GM12878 (cell line): ENCODE results near the gene RAB8A. TPM values are rescaled to one million over a fixed set of nuclear protein-coding genes. Genes with fewer than 3 reads are reported as not detected.

ENCODE experiments used
- ATAC-seq: fragments of 200-7000 bp; cut with Tn5 transposase; 3 replicates; pipeline ENCODE4 v1.9.1; 2020; ENCODE audit warnings: mild to moderate bottlenecking, moderate library complexity
- BruUV-seq: library from RNA; stranded (reverse); fragments of 400-500 nt; replicated peaks from 2 replicates; lab custom pipeline; 2021; lab: Mats Ljungman, UMichigan
- CTCF ChIA-PET: fragments of 300-600 bp; sonication (Branson Sonifier 250); formaldehyde crosslinking; extraction: SDS; loops from one replicate; lab custom pipeline; 2021; ENCODE audit warnings: inconsistent platforms; lab: Yijun Ruan, JAX
- POLR2A ChIA-PET: fragments of 350-600 bp; formaldehyde crosslinking; extraction: SDS; loops from one replicate; lab custom pipeline; 2021; ENCODE audit warnings: inconsistent platforms; lab: Charles Lee
- RAD21 ChIA-PET: fragments of 300-600 bp; sonication (Branson Sonifier 250); formaldehyde crosslinking; loops from one replicate; lab custom pipeline; 2023; ENCODE audit warnings: antibody characterized with exemption; ENCODE audit not compliant: unreplicated experiment; lab: Charles Lee
- SMC1A ChIA-PET: fragments of 300-600 bp; sonication (Branson Sonifier 250); formaldehyde crosslinking; loops from one replicate; lab custom pipeline; 2023; ENCODE audit not compliant: unreplicated experiment, uncharacterized antibody; lab: Charles Lee
- DNase-seq: peaks from one replicate; pipeline ENCODE4 v3.0.0-alpha.2; 2011; ENCODE audit warnings: low read depth, low spot score
- FAIRE-seq: peaks from 3 replicates; lab custom pipeline; 2011; peaks lifted over from hg19 to GRCh38; lab: Jason Lieb, UNC
- H2AFZ ChIP-seq: 2 replicates; pipeline ENCODE4 v1.6.0; 2011; ENCODE audit warnings: low read depth, low read length, control low read depth; ENCODE audit not compliant: control insufficient read depth
- H3K27ac ChIP-seq: 2 replicates; pipeline ENCODE4 v1.5.1; 2011; ENCODE audit warnings: control low read depth; ENCODE audit not compliant: control insufficient read depth, insufficient read depth
- H3K27me3 ChIP-seq, 2 experiments: replicated peaks in 1 of 2; 2 replicates each; pipeline versions ENCODE4 v1.6.0 to v1.6.1; 2011; ENCODE audit warnings: low read length in 1 of 2; ENCODE audit not compliant: control insufficient read depth in 2 of 2, insufficient read depth in 2 of 2
- H3K36me3 ChIP-seq, 2 experiments: 2 replicates each; pipeline ENCODE4 v1.5.1; 2011; ENCODE audit warnings: low read length in 1 of 2; ENCODE audit not compliant: control insufficient read depth in 2 of 2, insufficient read depth in 2 of 2
- H3K4me1 ChIP-seq: 2 replicates; pipeline ENCODE4 v1.6.1; 2011; ENCODE audit warnings: mild to moderate bottlenecking, low read length, moderate library complexity, mixed read lengths; ENCODE audit not compliant: control insufficient read depth, insufficient read depth
- H3K4me2 ChIP-seq: 2 replicates; pipeline ENCODE4 v1.6.0; 2011; ENCODE audit warnings: control low read depth; ENCODE audit not compliant: control insufficient read depth, insufficient read depth
- H3K4me3 ChIP-seq: fragments of 200-600 bp; sonication (generic); 2 replicates; pipeline ENCODE4 v1.5.1; 2016
- H3K79me2 ChIP-seq: 2 replicates; pipeline ENCODE4 v1.6.0; 2011; ENCODE audit warnings: low read length; ENCODE audit not compliant: control insufficient read depth, insufficient read depth
- H3K9ac ChIP-seq: 2 replicates; pipeline ENCODE4 v1.8.0; 2011; ENCODE audit warnings: low read length, control low read depth, mixed read lengths; ENCODE audit not compliant: control insufficient read depth, insufficient read depth
- H3K9me3 ChIP-seq: replicated peaks from 3 replicates; pipeline ENCODE4 v1.5.1; 2011; ENCODE audit warnings: mild to moderate bottlenecking, low read length; ENCODE audit not compliant: control insufficient read depth, insufficient read depth
- H4K20me1 ChIP-seq: 2 replicates; pipeline ENCODE4 v1.6.0; 2011; ENCODE audit not compliant: control insufficient read depth, insufficient read depth
- CBX5 ChIP-seq: sonication (generic); IDR thresholded peaks from 2 replicates; pipeline ENCODE4 v1.6.1; 2016; ENCODE audit warnings: low read depth, moderate library complexity, mild to moderate bottlenecking, inconsistent platforms
- CHD2 ChIP-seq: IDR thresholded peaks from 2 replicates; pipeline ENCODE4 v1.6.1; 2011; ENCODE audit warnings: low read depth, low read length, improper control_type of control experiment, borderline replicate concordance
- DPF2 ChIP-seq: fragments of 450-650 bp; IDR thresholded peaks from 2 replicates; pipeline ENCODE4 v1.6.1; 2017; ENCODE audit warnings: mild to moderate bottlenecking
- HDAC2 ChIP-seq: fragments of 200-600 bp; sonication (generic); IDR thresholded peaks from 2 replicates; pipeline ENCODE4 v1.6.1; 2017
- RUNX3 ChIP-seq: IDR thresholded peaks from 2 replicates; pipeline ENCODE4 v1.6.1; 2012; ENCODE audit warnings: low read length, inconsistent platforms
- SMC3 ChIP-seq: IDR thresholded peaks from 2 replicates; pipeline ENCODE4 v1.6.1; 2011; ENCODE audit warnings: low read length, improper control_type of control experiment, borderline replicate concordance
- YY1 ChIP-seq: IDR thresholded peaks from 2 replicates; pipeline ENCODE4 v1.6.1; 2011; ENCODE audit warnings: low read depth, mild to moderate bottlenecking, low read length
- WGBS: methylation state at CpG from one replicate; pipeline ENCODE4 v1.1.6; 2016; ENCODE audit warnings: low lambda C conversion rate; ENCODE audit not compliant: insufficient replicate concordance, insufficient coverage; ENCODE audit errors: missing lambda C conversion rate; 5-methylcytosine and 5-hydroxymethylcytosine counted together
- in situ Hi-C: fragments of 300-500 bp; cut with MboI; formaldehyde crosslinking; loops from 9 replicates; pipeline ENCODE4 v1.14.3; 2018; ENCODE audit warnings: mixed read lengths
- intact Hi-C: fragments of 100-400 bp; cut with micrococcal nuclease; formaldehyde crosslinking; loops from one replicate; pipeline ENCODE4 v1.14.2; 2022; ENCODE audit not compliant: unreplicated experiment
- polyA plus RNA-seq, 11 experiments: library from polyadenylated mRNA; depleted of rRNA in 4 of 11; unstranded in 6 of 11; stranded (reverse) in 5 of 11; fragments of >200 nt; fragmentation: Nextera tagmentation in 4 of 11; fragmentation: Illumina TruSeq in 1 of 11; extraction: Ambion mirVana in 4 of 11; extraction: Trizol in 1 of 11; gene quantifications; 1 replicate in 1 of 11; 2 replicates in 10 of 11; pipeline versions ENCODE4 v1.2.1 to v1.2.3, GENCODE V29; 2011 to 2016; ENCODE audit warnings: inconsistent platforms in 2 of 11, missing spikeins in 2 of 11, low read depth in 1 of 11
- total RNA-seq, 4 experiments: library from RNA; depleted of rRNA in 3 of 4; stranded (reverse); fragments of >200 nt in 3 of 4; fragmentation: Illumina TruSeq in 1 of 4; extraction: Trizol in 1 of 4; gene quantifications; 2 replicates each; pipeline versions ENCODE4 v1.2.1 to v1.2.3, GENCODE V29; 2013 to 2021
- TF ChIP-seq, protein P1 (sequence below): IDR thresholded peaks from 2 replicates; pipeline ENCODE4 v1.6.1; 2011; ENCODE audit warnings: low read depth, low read length, improper control_type of control experiment, borderline replicate concordance

The RAB8A gene
- total and polyA plus RNA-seq, 10 of the 15 experiments (the other 5 are each of a cell fraction or from before 2014, with no cell fraction given), result 23.9 to 314 (median 185) TPM

DNA sequence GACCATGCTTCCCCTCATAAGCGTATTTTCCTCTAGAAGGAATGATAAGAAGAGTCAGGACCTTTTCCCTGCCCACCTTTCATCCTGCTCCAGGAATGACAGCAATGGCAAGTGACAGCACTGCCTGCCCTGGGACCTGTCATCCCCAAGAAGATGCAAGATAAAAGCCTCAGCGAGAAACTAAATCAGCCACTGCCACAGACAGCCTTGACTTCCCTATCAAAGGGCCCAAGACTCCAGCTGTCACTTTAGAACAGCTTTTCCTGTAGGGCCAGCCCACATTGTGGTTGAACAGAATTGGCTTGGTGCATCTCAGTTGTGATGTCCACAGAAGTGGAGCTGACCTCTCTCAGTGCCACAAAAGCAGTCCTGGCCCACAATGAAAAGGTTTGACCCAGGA, 1.1 kb downstream of the RAB8A start:
- peaks cover 42% of the 10 kb centered on the region for H3K4me1 ChIP-seq
- ChIA-PET CTCF (interaction anchor here (0.7 to 5.3 kb wide), 10 partner anchors 26 to 73 kb away, joined by 3 to 26 read pairs (median 5); partner anchors contain the start of genes FAM32A and HSH2D), RAD21 (interaction anchor here (0.6 to 1.6 kb wide), 6 partner anchors 31 to 73 kb away, joined by 3 to 5 read pairs (median 4); partner anchors contain the start of genes FAM32A and HSH2D), POLR2A (interaction anchor here (0.6 to 11.3 kb wide), 5 partner anchors 23 to 35 kb away, joined by 3 to 174 read pairs (median 3); partner anchors contain the start of gene HSH2D), SMC1A (interaction anchor here (0.7 to 1.9 kb wide), 6 partner anchors 9 to 71 kb away, joined by 3 to 20 read pairs (median 4); partner anchors contain the start of gene HSH2D)
- peak overlapping the region; percentile 94 for H3K27ac ChIP-seq
- H3K27me3 ChIP-seq, result no peaks in the 10 kb centered on the region
- peak overlapping the region; percentile 88 for H3K4me2 ChIP-seq
- H3K36me3 ChIP-seq, result peaks cover 0 to 4% of the 10 kb centered on the region in 2 experiments; a peak in 1 of 4 replicates
- no peaks in the 10 kb centered on the region for H4K20me1 ChIP-seq
- intact Hi-C loops, result loop anchor here (10.0 kb wide), 1 partner anchor 332 kb away; no protein-coding TSS in a partner anchor
- no peak for ATAC-seq
- 0% methylated on average over 2 of the region's 2 CpGs for WGBS
- TF ChIP-seq CBX5 (no peak), RUNX3 (0 out of 2 replicates have a peak, but pooled peaks have one; percentile 44), YY1 (no peak), SMC3 (no peak), CHD2 (no peak), HDAC2 (no peak), DPF2 (no peak)
- TF ChIP-seq, protein P1, sequence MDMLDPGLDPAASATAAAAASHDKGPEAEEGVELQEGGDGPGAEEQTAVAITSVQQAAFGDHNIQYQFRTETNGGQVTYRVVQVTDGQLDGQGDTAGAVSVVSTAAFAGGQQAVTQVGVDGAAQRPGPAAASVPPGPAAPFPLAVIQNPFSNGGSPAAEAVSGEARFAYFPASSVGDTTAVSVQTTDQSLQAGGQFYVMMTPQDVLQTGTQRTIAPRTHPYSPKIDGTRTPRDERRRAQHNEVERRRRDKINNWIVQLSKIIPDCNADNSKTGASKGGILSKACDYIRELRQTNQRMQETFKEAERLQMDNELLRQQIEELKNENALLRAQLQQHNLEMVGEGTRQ, result no peak
- TF ChIP-seq, all 136 proteins: peak for 1
- in situ Hi-C loops, result no loop called here
- FAIRE-seq, result no peak
- Histone ChIP-seq H3K79me2 (peaks cover 61% of the 10 kb centered on the region), H2AFZ (no peak overlapping the region), H3K9me3 (no peaks in the 10 kb centered on the region), H3K4me3 (peak overlapping the region; percentile 100), H3K9ac (peak overlapping the region; percentile 97)
- no peak for DNase-seq
- BruUV-seq, result no TSS peak
